Activated T-cell treated with anti-CD3 and anti-CD28 coated beads, Interleukin-2, amount 50 U/mL, for 72 hours (primary cell): ENCODE results near the gene TFEC. TPM values are rescaled to one million over a fixed set of nuclear protein-coding genes. Genes with fewer than 3 reads are reported as not detected.
"Not testable (repeated sequence)": the region's sequence is repeated elsewhere in the genome, so short reads cannot be mapped to it uniquely, and the experiment has no call there.

Experiments used
- ATAC-seq, 2 donors: fragments of 150-1000 bp; cut with Tn5 transposase; replicated peaks in 1 of 2; 2 replicates each; pipeline ENCODE4 v1.10.0; 2021; ENCODE audit warnings: moderate library complexity in 2 of 2, mild to moderate bottlenecking in 1 of 2
- DNase-seq, 2 donors: peaks; one replicate each; pipeline ENCODE4 v3.0.0; 2021 to 2022; ENCODE audit warnings: mixed read lengths in 1 of 2
- H3K27ac Mint-ChIP-seq: one replicate; pipeline ENCODE4 v1.8.0; 2022; ENCODE audit warnings: mild to moderate bottlenecking, moderate library complexity, mixed read lengths
- H3K27me3 Mint-ChIP-seq: one replicate; pipeline ENCODE4 v1.8.0; 2022; ENCODE audit warnings: low read depth, mixed read lengths
- H3K36me3 Mint-ChIP-seq, 2 donors: one replicate each; pipeline ENCODE4 v1.8.0; 2022; ENCODE audit warnings: mixed read lengths in 2 of 2, mild to moderate bottlenecking in 1 of 2; ENCODE audit not compliant: insufficient read depth in 2 of 2
- H3K4me1 Mint-ChIP-seq: one replicate; pipeline ENCODE4 v1.8.0; 2022; ENCODE audit warnings: low read depth, mixed read lengths
- H3K4me3 Mint-ChIP-seq, 2 donors: one replicate each; pipeline ENCODE4 v1.8.0; 2022; ENCODE audit warnings: mild to moderate bottlenecking in 2 of 2, mixed read lengths in 2 of 2, moderate library complexity in 2 of 2
- H3K9me3 Mint-ChIP-seq, 2 donors: one replicate each; pipeline ENCODE4 v1.8.0; 2022; ENCODE audit warnings: mixed read lengths in 2 of 2
- total RNA-seq, 2 donors: library from RNA; stranded (reverse); gene quantifications; one replicate each; pipeline ENCODE4 v1.2.3, GENCODE V29; 2022

The TFEC gene
- total RNA-seq, 2 donors from 2014 or later = 0.14 to 0.44 TPM

DNA sequence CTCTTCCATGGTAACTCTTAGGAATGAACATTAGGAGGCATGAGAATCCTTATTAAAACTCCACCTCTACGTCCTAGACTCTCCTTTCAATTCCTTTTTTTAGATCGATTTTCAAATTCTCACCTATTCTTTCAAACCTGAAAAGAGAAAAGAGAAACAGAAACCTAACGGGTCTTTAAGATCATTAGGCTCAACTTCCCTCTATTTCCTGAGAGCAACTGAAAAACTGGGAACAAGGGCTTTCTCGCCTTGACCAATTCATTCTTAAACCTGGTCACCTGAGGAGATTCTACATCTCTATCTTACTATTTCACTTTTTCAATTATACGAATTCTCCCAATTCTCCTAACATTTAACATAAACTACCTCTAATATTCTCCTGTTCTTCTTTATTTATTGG, 2.8 kb downstream of the TFEC start:
- Mint-ChIP-seq H3K9me3 (peaks cover 0 to 1% of the 10 kb centered on the region in 2 donors), H3K27me3 (peaks cover 14% of the 10 kb centered on the region), H3K36me3 (no peaks in the 10 kb centered on the region), H3K4me3 (no peak overlapping the region), H3K4me1 (no peaks in the 10 kb centered on the region), H3K27ac (no peak overlapping the region)
- no peak for ATAC-seq
- no peak for DNase-seq

- H3K27me3 Mint-ChIP-seq = peaks cover 14% of the 10 kb centered on the region
- H3K36me3 Mint-ChIP-seq = no peaks in the 10 kb centered on the region
- ATAC-seq (no peak), DNase-seq (no peak)
- no peak overlapping the region for H3K4me3 Mint-ChIP-seq
- no peaks in the 10 kb centered on the region for H3K4me1 Mint-ChIP-seq
- H3K27ac Mint-ChIP-seq = no peak overlapping the region
- H3K9me3 Mint-ChIP-seq = no peaks in the 10 kb centered on the region
Observed at GRCh38 chr7:116024826-116025809, 5.4 kb downstream of the TFEC start.

DNA sequence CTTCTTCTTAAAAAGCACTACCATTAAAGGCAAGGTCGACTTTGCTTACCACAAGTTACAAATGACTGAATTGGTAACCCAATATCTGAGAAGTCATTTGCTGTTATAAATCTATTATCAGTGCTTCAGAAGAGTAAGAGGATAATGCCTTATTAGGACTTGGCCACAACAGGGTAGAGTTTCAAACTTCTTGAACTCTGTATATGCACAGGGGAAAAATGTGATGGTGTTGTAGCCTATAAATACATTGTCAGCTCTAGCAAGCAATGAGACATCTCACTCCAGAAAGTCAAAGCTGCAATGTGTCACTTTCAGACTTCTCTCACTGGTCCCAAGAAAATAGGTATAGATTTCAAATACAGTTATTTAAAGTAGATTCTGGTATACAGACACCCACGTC, 9.3 kb downstream of the TFEC start:
- DNase-seq (no peak), ATAC-seq (no peak)
- Mint-ChIP-seq H3K36me3 (no peaks in the 10 kb centered on the region), H3K4me1 (no peaks in the 10 kb centered on the region), H3K9me3 (no peaks in the 10 kb centered on the region), H3K27me3 (no peaks in the 10 kb centered on the region), H3K27ac (no peak overlapping the region), H3K4me3 (no peak overlapping the region)

GRCh38 chr7:116018731-116019130, 11.8 kb downstream of the TFEC start:
- Mint-ChIP-seq H3K4me3 (no peak overlapping the region), H3K36me3 (no peaks in the 10 kb centered on the region), H3K9me3 (no peaks in the 10 kb centered on the region), H3K27me3 (no peaks in the 10 kb centered on the region), H3K4me1 (no peaks in the 10 kb centered on the region), H3K27ac (no peak overlapping the region)
- DNase-seq (no peak), ATAC-seq (no peak)

DNA sequence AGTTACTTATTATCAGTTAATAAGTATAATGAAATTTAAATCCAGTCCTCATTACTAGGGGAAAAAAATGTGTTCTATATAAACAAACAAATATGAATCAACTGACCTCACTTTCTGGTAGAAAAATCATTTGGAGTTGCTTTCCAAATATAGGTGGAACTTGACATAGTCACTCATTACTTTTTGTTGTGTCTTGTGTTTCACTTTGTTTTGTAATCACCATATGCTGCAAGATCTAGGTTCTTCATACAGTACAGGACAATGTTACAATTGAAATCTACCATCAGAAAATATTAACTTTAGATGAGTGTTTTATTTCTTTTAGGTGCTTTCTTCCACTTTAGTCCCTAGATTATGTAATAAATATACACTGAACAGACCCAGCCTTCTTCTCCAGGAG, 16.9 kb downstream of the TFEC start:
- no peak for DNase-seq
- H3K36me3 Mint-ChIP-seq = no peaks in the 10 kb centered on the region
- H3K4me3 Mint-ChIP-seq = no peak overlapping the region
- ATAC-seq = no peak
- no peak overlapping the region for H3K27ac Mint-ChIP-seq
- no peaks in the 10 kb centered on the region for H3K27me3 Mint-ChIP-seq
- H3K9me3 Mint-ChIP-seq = no peaks in the 10 kb centered on the region
- no peaks in the 10 kb centered on the region for H3K4me1 Mint-ChIP-seq

- Mint-ChIP-seq H3K27me3 (no peaks in the 10 kb centered on the region), H3K9me3 (peaks cover 0 to under 1% of the 10 kb centered on the region in 2 donors), H3K27ac (no peak overlapping the region), H3K4me1 (no peaks in the 10 kb centered on the region), H3K4me3 (no peak overlapping the region), H3K36me3 (no peaks in the 10 kb centered on the region)
- DNase-seq = no peak
- ATAC-seq = no peak
Observed at GRCh38 chr7:116011584-116011983, 19.0 kb downstream of the TFEC start.

DNA sequence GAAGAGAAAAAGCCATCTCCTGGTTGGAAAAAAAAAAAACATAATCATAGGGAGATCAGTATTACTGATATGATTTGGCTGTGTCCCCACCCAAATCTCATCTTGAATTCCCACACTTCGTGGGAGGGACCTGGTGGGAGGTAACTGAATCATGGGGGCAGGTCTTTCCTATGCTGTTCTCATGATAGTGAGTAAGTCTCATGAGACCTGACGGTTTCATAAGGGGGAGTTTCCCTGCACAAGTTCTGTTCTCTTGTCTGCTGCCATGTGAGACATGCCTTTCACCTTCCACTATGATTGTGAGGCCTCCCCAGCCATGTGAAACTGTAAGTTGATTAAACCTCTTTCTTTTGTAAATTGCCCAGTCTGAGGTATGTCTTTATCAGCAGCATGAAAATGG, 25.8 kb downstream of the TFEC start:
- not testable (repeated sequence) for H3K27ac Mint-ChIP-seq, H3K27me3 Mint-ChIP-seq, H3K9me3 Mint-ChIP-seq

GRCh38 chr7:115997221-115997620, 33.3 kb downstream of the TFEC start:
- Mint-ChIP-seq H3K27me3 (no peaks in the 10 kb centered on the region), H3K9me3 (peaks cover 1 to 3% of the 10 kb centered on the region in 2 donors), H3K4me1 (no peaks in the 10 kb centered on the region), H3K36me3 (no peaks in the 10 kb centered on the region), H3K27ac (no peak overlapping the region), H3K4me3 (no peak overlapping the region)
- no peak for ATAC-seq
- no peak for DNase-seq

More for the DNA sequence above, 25.8 kb downstream of the TFEC start:
- not testable (repeated sequence) for H3K4me1 Mint-ChIP-seq, H3K36me3 Mint-ChIP-seq, DNase-seq, ATAC-seq, H3K4me3 Mint-ChIP-seq

GRCh38 chr7:115995701-115996100, 34.9 kb downstream of the TFEC start:
- no peak overlapping the region for H3K27ac Mint-ChIP-seq
- H3K4me1 Mint-ChIP-seq = no peaks in the 10 kb centered on the region
- H3K9me3 Mint-ChIP-seq = peaks cover 1 to 8% of the 10 kb centered on the region in 2 donors
- H3K36me3 Mint-ChIP-seq = no peaks in the 10 kb centered on the region
- DNase-seq (no peak), ATAC-seq (no peak)
- H3K27me3 Mint-ChIP-seq = no peaks in the 10 kb centered on the region
- no peak overlapping the region for H3K4me3 Mint-ChIP-seq

DNA sequence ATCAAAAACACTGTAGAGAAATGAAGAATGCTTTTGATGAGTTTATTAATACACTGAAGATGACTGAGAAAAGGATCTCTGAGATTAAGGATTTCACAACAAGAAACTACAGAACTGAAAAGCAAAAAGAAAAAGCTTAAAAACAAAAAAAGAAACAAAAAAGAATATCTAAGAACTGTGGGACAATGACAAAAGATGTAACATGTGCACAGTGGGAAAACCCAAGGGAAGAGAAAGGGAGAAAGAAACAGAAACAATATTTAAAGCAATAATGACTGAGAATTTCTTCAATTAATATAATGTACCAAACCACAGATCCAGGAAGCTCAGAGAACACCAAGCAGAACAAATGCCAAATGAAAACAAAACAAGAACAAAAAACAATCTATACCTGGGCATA, 42.2 kb downstream of the TFEC start:
- no peak overlapping the region for H3K4me3 Mint-ChIP-seq
- no peak for ATAC-seq
- no peaks in the 10 kb centered on the region for H3K4me1 Mint-ChIP-seq
- DNase-seq = no peak
- H3K27ac Mint-ChIP-seq = no peak overlapping the region
- H3K36me3 Mint-ChIP-seq = no peaks in the 10 kb centered on the region
- no peaks in the 10 kb centered on the region for H3K27me3 Mint-ChIP-seq
- peaks cover 1 to 8% of the 10 kb centered on the region in 2 donors for H3K9me3 Mint-ChIP-seq

- Mint-ChIP-seq H3K36me3 (no peaks in the 10 kb centered on the region), H3K9me3 (peaks cover 0 to 5% of the 10 kb centered on the region in 2 donors), H3K4me1 (no peaks in the 10 kb centered on the region), H3K27me3 (no peaks in the 10 kb centered on the region), H3K4me3 (no peak overlapping the region), H3K27ac (no peak overlapping the region)
- ATAC-seq (no peak), DNase-seq (no peak)
Observed at GRCh38 chr7:115987486-115987885, 43.1 kb downstream of the TFEC start.

- Mint-ChIP-seq H3K4me3 (no peak overlapping the region), H3K4me1 (no peaks in the 10 kb centered on the region), H3K36me3 (no peaks in the 10 kb centered on the region), H3K27me3 (no peaks in the 10 kb centered on the region), H3K27ac (no peak overlapping the region), H3K9me3 (no peaks in the 10 kb centered on the region)
- ATAC-seq (no peak), DNase-seq (no peak)
Observed at GRCh38 chr7:115984105-115984504, 46.5 kb downstream of the TFEC start.

- Mint-ChIP-seq H3K27me3 (no peaks in the 10 kb centered on the region), H3K36me3 (no peaks in the 10 kb centered on the region), H3K4me1 (no peaks in the 10 kb centered on the region), H3K4me3 (no peak overlapping the region), H3K27ac (no peak overlapping the region), H3K9me3 (no peaks in the 10 kb centered on the region)
- ATAC-seq (no peak), DNase-seq (no peak)
Observed at GRCh38 chr7:115980159-115980558, 50.4 kb downstream of the TFEC start.

GRCh38 chr7:115976651-115977050, 53.9 kb downstream of the TFEC start:
- Mint-ChIP-seq H3K4me3 (no peak overlapping the region), H3K4me1 (no peaks in the 10 kb centered on the region), H3K27ac (peak overlapping the region; percentile 29), H3K27me3 (no peaks in the 10 kb centered on the region), H3K9me3 (no peaks in the 10 kb centered on the region), H3K36me3 (no peaks in the 10 kb centered on the region)
- DNase-seq (no peak), ATAC-seq (no peak)
